GM12878 (cell line): ENCODE measurements around the gene TRIP6. TPM values are rescaled to one million over a fixed set of nuclear protein-coding genes. Genes with fewer than 3 reads are reported as not detected.

Source experiments
- ATAC-seq: fragments of 200-7000 bp; cut with Tn5 transposase; 3 replicates; pipeline ENCODE4 v1.9.1; 2020; ENCODE audit warnings: mild to moderate bottlenecking, moderate library complexity
- BruUV-seq: library from RNA; stranded (reverse); fragments of 400-500 nt; replicated peaks from 2 replicates; lab custom pipeline; 2021; lab: Mats Ljungman, UMichigan
- CTCF ChIA-PET: fragments of 300-600 bp; sonication (Branson Sonifier 250); formaldehyde crosslinking; extraction: SDS; loops from one replicate; lab custom pipeline; 2021; ENCODE audit warnings: inconsistent platforms; lab: Yijun Ruan, JAX
- POLR2A ChIA-PET: fragments of 350-600 bp; formaldehyde crosslinking; extraction: SDS; loops from one replicate; lab custom pipeline; 2021; ENCODE audit warnings: inconsistent platforms; lab: Charles Lee
- RAD21 ChIA-PET: fragments of 300-600 bp; sonication (Branson Sonifier 250); formaldehyde crosslinking; loops from one replicate; lab custom pipeline; 2023; ENCODE audit warnings: antibody characterized with exemption; ENCODE audit not compliant: unreplicated experiment; lab: Charles Lee
- SMC1A ChIA-PET: fragments of 300-600 bp; sonication (Branson Sonifier 250); formaldehyde crosslinking; loops from one replicate; lab custom pipeline; 2023; ENCODE audit not compliant: unreplicated experiment, uncharacterized antibody; lab: Charles Lee
- DNase-seq: peaks from one replicate; pipeline ENCODE4 v3.0.0-alpha.2; 2011; ENCODE audit warnings: low read depth, low spot score
- FAIRE-seq: peaks from 3 replicates; lab custom pipeline; 2011; peaks lifted over from hg19 to GRCh38; lab: Jason Lieb, UNC
- H2AFZ ChIP-seq: 2 replicates; pipeline ENCODE4 v1.6.0; 2011; ENCODE audit warnings: low read depth, low read length, control low read depth; ENCODE audit not compliant: control insufficient read depth
- H3K27ac ChIP-seq: 2 replicates; pipeline ENCODE4 v1.5.1; 2011; ENCODE audit warnings: control low read depth; ENCODE audit not compliant: control insufficient read depth, insufficient read depth
- H3K27me3 ChIP-seq, 2 experiments: replicated peaks in 1 of 2; 2 replicates each; pipeline versions ENCODE4 v1.6.0 to v1.6.1; 2011; ENCODE audit warnings: low read length in 1 of 2; ENCODE audit not compliant: control insufficient read depth in 2 of 2, insufficient read depth in 2 of 2
- H3K36me3 ChIP-seq, 2 experiments: 2 replicates each; pipeline ENCODE4 v1.5.1; 2011; ENCODE audit warnings: low read length in 1 of 2; ENCODE audit not compliant: control insufficient read depth in 2 of 2, insufficient read depth in 2 of 2
- H3K4me1 ChIP-seq: 2 replicates; pipeline ENCODE4 v1.6.1; 2011; ENCODE audit warnings: mild to moderate bottlenecking, low read length, moderate library complexity, mixed read lengths; ENCODE audit not compliant: control insufficient read depth, insufficient read depth
- H3K4me2 ChIP-seq: 2 replicates; pipeline ENCODE4 v1.6.0; 2011; ENCODE audit warnings: control low read depth; ENCODE audit not compliant: control insufficient read depth, insufficient read depth
- H3K4me3 ChIP-seq: fragments of 200-600 bp; sonication (generic); 2 replicates; pipeline ENCODE4 v1.5.1; 2016
- H3K79me2 ChIP-seq: 2 replicates; pipeline ENCODE4 v1.6.0; 2011; ENCODE audit warnings: low read length; ENCODE audit not compliant: control insufficient read depth, insufficient read depth
- H3K9ac ChIP-seq: 2 replicates; pipeline ENCODE4 v1.8.0; 2011; ENCODE audit warnings: low read length, control low read depth, mixed read lengths; ENCODE audit not compliant: control insufficient read depth, insufficient read depth
- H3K9me3 ChIP-seq: replicated peaks from 3 replicates; pipeline ENCODE4 v1.5.1; 2011; ENCODE audit warnings: mild to moderate bottlenecking, low read length; ENCODE audit not compliant: control insufficient read depth, insufficient read depth
- H4K20me1 ChIP-seq: 2 replicates; pipeline ENCODE4 v1.6.0; 2011; ENCODE audit not compliant: control insufficient read depth, insufficient read depth
- BHLHE40 ChIP-seq, 2 experiments: fragments of 450-650 bp in 1 of 2; IDR thresholded peaks; 2 replicates each; pipeline ENCODE4 v1.6.1; 2011 to 2017; ENCODE audit warnings: low read depth in 2 of 2, borderline replicate concordance in 1 of 2, improper control_type of control experiment in 1 of 2, low read length in 1 of 2, mild to moderate bottlenecking in 1 of 2
- CBX3 ChIP-seq: fragments of 200-600 bp; sonication (generic); IDR thresholded peaks from 2 replicates; pipeline ENCODE4 v1.6.1; 2016; ENCODE audit warnings: low read depth, borderline replicate concordance
- CREM ChIP-seq: IDR thresholded peaks from 2 replicates; pipeline ENCODE4 v1.6.1; 2014; ENCODE audit warnings: antibody characterized with exemption, low read depth
- IKZF1 ChIP-seq: fragments of 450-650 bp; conservative IDR thresholded peaks from 2 replicates; pipeline ENCODE4 v1.6.1; 2017; ENCODE audit warnings: antibody characterized with exemption, mild to moderate bottlenecking
- IRF5 ChIP-seq: fragments of 450-650 bp; IDR thresholded peaks from 2 replicates; pipeline ENCODE4 v1.6.1; 2017; ENCODE audit warnings: borderline replicate concordance
- JUNB ChIP-seq: IDR thresholded peaks from 2 replicates; pipeline ENCODE4 v1.6.1; 2016; ENCODE audit warnings: antibody characterized with exemption, mild to moderate bottlenecking
- KAT2A ChIP-seq: conservative IDR thresholded peaks from 2 replicates; pipeline ENCODE4 v1.6.1; 2011; ENCODE audit warnings: low read depth, low read length; ENCODE audit not compliant: control insufficient read depth
- LARP7 ChIP-seq: fragments of 450-650 bp; IDR thresholded peaks from 2 replicates; pipeline ENCODE4 v1.6.1; 2017; ENCODE audit warnings: mild to moderate bottlenecking
- MEF2A ChIP-seq: IDR thresholded peaks from 2 replicates; pipeline ENCODE4 v1.6.1; 2011; ENCODE audit warnings: low read depth, mild to moderate bottlenecking, low read length, moderate library complexity; ENCODE audit not compliant: insufficient read depth
- MXI1 ChIP-seq: fragments of 150-350 bp; IDR thresholded peaks from 2 replicates; pipeline ENCODE4 v1.6.1; 2011; ENCODE audit warnings: low read depth, mild to moderate bottlenecking, inconsistent platforms, low read length, improper control_type of control experiment
- NFXL1 ChIP-seq: fragments of 450-650 bp; IDR thresholded peaks from 2 replicates; pipeline ENCODE4 v1.6.1; 2017; ENCODE audit warnings: antibody characterized with exemption, mild to moderate bottlenecking, borderline replicate concordance
- NR2C1 ChIP-seq: fragments of 450-650 bp; IDR thresholded peaks from 2 replicates; pipeline ENCODE4 v1.6.1; 2017; ENCODE audit warnings: antibody characterized with exemption, mild to moderate bottlenecking, moderate library complexity
- NRF1 ChIP-seq: conservative IDR thresholded peaks from 2 replicates; pipeline ENCODE4 v1.6.1; 2011; ENCODE audit warnings: mild to moderate bottlenecking, low read depth, low read length, improper control_type of control experiment
- POLR2A ChIP-seq: IDR thresholded peaks from 2 replicates; pipeline ENCODE4 v1.6.1; 2011; ENCODE audit warnings: low read depth, mild to moderate bottlenecking, low read length
- RB1 ChIP-seq: fragments of 450-650 bp; formaldehyde crosslinking; IDR thresholded peaks from 2 replicates; pipeline ENCODE4 v1.6.1; 2017; ENCODE audit warnings: mild to moderate bottlenecking, borderline replicate concordance
- SMAD1 ChIP-seq: fragments of 450-650 bp; IDR thresholded peaks from 2 replicates; pipeline ENCODE4 v1.6.1; 2018; ENCODE audit warnings: mild to moderate bottlenecking, low read depth; ENCODE audit not compliant: partially characterized antibody
- SPI1 ChIP-seq: IDR thresholded peaks from 2 replicates; pipeline ENCODE4 v1.6.1; 2011; ENCODE audit warnings: low read depth, mild to moderate bottlenecking, low read length, moderate library complexity, borderline replicate concordance; ENCODE audit not compliant: insufficient read depth
- SRF ChIP-seq, 2 experiments: IDR thresholded peaks; 2 replicates each; pipeline ENCODE4 v1.6.1; 2011; ENCODE audit warnings: low read depth in 2 of 2, low read length in 2 of 2, mild to moderate bottlenecking in 1 of 2, moderate library complexity in 1 of 2
- STAT3 ChIP-seq: IDR thresholded peaks from 2 replicates; pipeline ENCODE4 v1.6.1; 2011; ENCODE audit warnings: low read depth, low read length, improper control_type of control experiment
- SUPT20H ChIP-seq: IDR thresholded peaks from 2 replicates; pipeline ENCODE4 v1.6.1; 2011; ENCODE audit warnings: low read depth, mild to moderate bottlenecking, low read length, moderate library complexity, borderline replicate concordance; ENCODE audit not compliant: control insufficient read depth
- ZNF207 ChIP-seq: fragments of 450-650 bp; IDR thresholded peaks from 2 replicates; pipeline ENCODE4 v1.6.1; 2014; ENCODE audit warnings: antibody characterized with exemption, mild to moderate bottlenecking, borderline replicate concordance
- ZNF687 ChIP-seq: fragments of 450-650 bp; IDR thresholded peaks from 2 replicates; pipeline ENCODE4 v1.6.1; 2017; ENCODE audit warnings: mild to moderate bottlenecking, moderate library complexity
- WGBS: methylation state at CpG from one replicate; pipeline ENCODE4 v1.1.6; 2016; ENCODE audit warnings: low lambda C conversion rate; ENCODE audit not compliant: insufficient replicate concordance, insufficient coverage; ENCODE audit errors: missing lambda C conversion rate; 5-methylcytosine and 5-hydroxymethylcytosine counted together
- in situ Hi-C: fragments of 300-500 bp; cut with MboI; formaldehyde crosslinking; loops from 9 replicates; pipeline ENCODE4 v1.14.3; 2018; ENCODE audit warnings: mixed read lengths
- intact Hi-C: fragments of 100-400 bp; cut with micrococcal nuclease; formaldehyde crosslinking; loops from one replicate; pipeline ENCODE4 v1.14.2; 2022; ENCODE audit not compliant: unreplicated experiment
- polyA plus RNA-seq, 11 experiments: library from polyadenylated mRNA; depleted of rRNA in 4 of 11; unstranded in 6 of 11; stranded (reverse) in 5 of 11; fragments of >200 nt; fragmentation: Nextera tagmentation in 4 of 11; fragmentation: Illumina TruSeq in 1 of 11; extraction: Ambion mirVana in 4 of 11; extraction: Trizol in 1 of 11; gene quantifications; 1 replicate in 1 of 11; 2 replicates in 10 of 11; pipeline versions ENCODE4 v1.2.1 to v1.2.3, GENCODE V29; 2011 to 2016; ENCODE audit warnings: inconsistent platforms in 2 of 11, missing spikeins in 2 of 11, low read depth in 1 of 11
- total RNA-seq, 4 experiments: library from RNA; depleted of rRNA in 3 of 4; stranded (reverse); fragments of >200 nt in 3 of 4; fragmentation: Illumina TruSeq in 1 of 4; extraction: Trizol in 1 of 4; gene quantifications; 2 replicates each; pipeline versions ENCODE4 v1.2.1 to v1.2.3, GENCODE V29; 2013 to 2021

TRIP6 gene
- total and polyA plus RNA-seq, 10 of the 15 experiments (the other 5 are each of a cell fraction or from before 2014, with no cell fraction given): 2.5 to 47.4 (median 25.5) TPM

DNA sequence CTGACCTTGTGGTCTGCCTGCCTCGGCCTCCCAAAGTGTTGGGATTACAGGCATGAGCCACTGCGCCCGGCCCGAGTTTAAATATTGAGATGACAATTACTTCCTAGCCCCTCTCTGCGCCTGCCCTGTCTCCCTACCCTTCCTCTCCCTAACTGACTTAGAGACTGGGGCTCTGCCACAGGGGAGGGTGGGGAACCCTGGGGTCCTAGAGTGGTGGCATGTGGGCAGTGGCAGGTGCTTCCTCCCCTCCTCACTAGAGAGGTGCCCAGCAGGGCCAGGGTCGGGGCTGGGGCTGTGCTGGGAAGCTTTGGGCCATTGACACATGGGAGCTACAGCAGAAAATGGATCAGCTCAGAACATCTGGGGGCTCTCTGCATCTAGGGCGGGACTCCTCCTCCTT lies 35.5 kb downstream of the TRIP6 start (continued):
- TF ChIP-seq SMAD1: no peak
- TF ChIP-seq LARP7: no peak
- TF ChIP-seq NFXL1: no peak
- TF ChIP-seq NRF1: no peak
- TF ChIP-seq SRF (IDR thresholded peaks at IDR 0.05; ENCODE audit: low read depth in 2 of 2, low read length in 2 of 2): no peak
- no peak for TF ChIP-seq POLR2A

DNA sequence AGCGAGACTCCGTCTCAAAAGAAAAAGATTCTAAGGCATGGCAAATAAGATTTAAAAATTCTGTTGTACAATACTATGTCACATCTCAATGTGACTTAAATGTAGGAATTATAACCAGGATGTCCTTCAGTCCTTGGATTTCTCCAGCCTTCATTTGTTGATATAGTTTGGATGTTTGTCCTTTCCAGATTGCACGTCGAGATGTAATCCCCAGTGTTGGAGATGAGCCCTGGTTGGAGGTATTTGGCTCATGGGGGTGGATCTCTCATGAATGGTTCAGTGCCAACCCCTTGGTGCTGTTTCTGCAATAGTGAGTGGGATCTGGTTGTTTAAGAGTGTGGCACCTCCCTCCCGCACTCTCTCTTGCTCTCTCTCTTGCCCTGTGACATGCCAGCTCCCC lies 41.3 kb downstream of the TRIP6 start:
- Histone ChIP-seq H3K9ac (no peak overlapping the region), H3K4me1 (no peaks in the 10 kb centered on the region), H3K4me2 (no peak overlapping the region), H3K27ac (no peak overlapping the region), H3K79me2 (no peaks in the 10 kb centered on the region), H2AFZ (no peak overlapping the region), H3K4me3 (no peak overlapping the region), H3K27me3 (no peaks in the 10 kb centered on the region), H3K9me3 (no peaks in the 10 kb centered on the region), H3K36me3 (no peaks in the 10 kb centered on the region), H4K20me1 (no peaks in the 10 kb centered on the region)
- ChIA-PET POLR2A (no interaction called here), SMC1A (no interaction called here), RAD21 (no interaction called here), CTCF (no interaction called here)
- BruUV-seq: no TSS peak
- intact Hi-C loops: no loop called here
- DNase-seq (no peak), ATAC-seq (no peak), FAIRE-seq (no peak)
- WGBS: 97% methylated on average over 5 of the region's 5 CpGs
- in situ Hi-C loops: no loop called here
- TF ChIP-seq KAT2A (no peak), ZNF687 (no peak), CREM (no peak), RB1 (no peak), MEF2A (no peak), SUPT20H (no peak), CBX3 (no peak), MXI1 (no peak), IRF5 (no peak), JUNB (no peak), ZNF207 (no peak), NR2C1 (no peak), BHLHE40 (IDR thresholded peaks at IDR 0.05; ENCODE audit: borderline replicate concordance in 1 of 2, low read depth in 2 of 2, low read length in 1 of 2) (no peak), SPI1 (no peak), STAT3 (no peak), IKZF1 (no peak)
